ENCODE measurements around the gene PDE3A. TPM values are rescaled to one million over a fixed set of nuclear protein-coding genes. Genes with fewer than 3 reads are reported as not detected.

The PDE3A gene
- total RNA-seq, 2 donors from 2014 or later = 78.3 to 110 TPM

DNA sequence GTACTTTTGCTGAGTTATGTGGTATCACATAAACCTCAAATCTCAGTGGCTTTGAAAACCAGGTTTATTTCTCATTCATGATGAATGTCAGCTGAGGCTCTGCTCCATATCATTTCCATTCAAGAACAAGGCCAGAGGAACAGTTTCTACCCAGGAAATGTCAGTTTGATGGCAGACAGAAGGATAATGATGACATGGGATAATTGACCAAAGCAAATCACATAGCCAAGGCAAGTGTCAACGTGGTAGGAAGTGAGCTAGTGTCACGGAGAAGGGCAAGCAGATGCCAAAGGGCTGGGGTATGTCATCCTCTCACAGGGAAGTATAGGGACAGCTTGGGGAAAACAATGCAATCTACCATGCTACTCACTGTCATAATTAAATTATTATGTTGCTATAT, 12.3 kb upstream of the PDE3A start:
- Histone ChIP-seq H3K27ac (no peak overlapping the region), H3K4me3 (no peak overlapping the region), H3K9me3 (no peaks in the 10 kb centered on the region), H3K4me1 (ENCODE audit: control insufficient read depth in 1 of 2, low read depth in 2 of 2) (peaks cover 8 to 27% of the 10 kb centered on the region in 2 donors), H3K27me3 (replicated peaks; ENCODE audit: insufficient read depth) (no peaks in the 10 kb centered on the region), H3K36me3 (no peaks in the 10 kb centered on the region)
- TF ChIP-seq, protein P1, sequence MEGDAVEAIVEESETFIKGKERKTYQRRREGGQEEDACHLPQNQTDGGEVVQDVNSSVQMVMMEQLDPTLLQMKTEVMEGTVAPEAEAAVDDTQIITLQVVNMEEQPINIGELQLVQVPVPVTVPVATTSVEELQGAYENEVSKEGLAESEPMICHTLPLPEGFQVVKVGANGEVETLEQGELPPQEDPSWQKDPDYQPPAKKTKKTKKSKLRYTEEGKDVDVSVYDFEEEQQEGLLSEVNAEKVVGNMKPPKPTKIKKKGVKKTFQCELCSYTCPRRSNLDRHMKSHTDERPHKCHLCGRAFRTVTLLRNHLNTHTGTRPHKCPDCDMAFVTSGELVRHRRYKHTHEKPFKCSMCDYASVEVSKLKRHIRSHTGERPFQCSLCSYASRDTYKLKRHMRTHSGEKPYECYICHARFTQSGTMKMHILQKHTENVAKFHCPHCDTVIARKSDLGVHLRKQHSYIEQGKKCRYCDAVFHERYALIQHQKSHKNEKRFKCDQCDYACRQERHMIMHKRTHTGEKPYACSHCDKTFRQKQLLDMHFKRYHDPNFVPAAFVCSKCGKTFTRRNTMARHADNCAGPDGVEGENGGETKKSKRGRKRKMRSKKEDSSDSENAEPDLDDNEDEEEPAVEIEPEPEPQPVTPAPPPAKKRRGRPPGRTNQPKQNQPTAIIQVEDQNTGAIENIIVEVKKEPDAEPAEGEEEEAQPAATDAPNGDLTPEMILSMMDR (IDR thresholded peaks at IDR 0.05) = no peak
- DNase-seq (ENCODE audit: low spot score) (no peak), ATAC-seq (ENCODE audit: insufficient number of reproducible peaks, low FRiP score, low read depth) (no peak)

DNA sequence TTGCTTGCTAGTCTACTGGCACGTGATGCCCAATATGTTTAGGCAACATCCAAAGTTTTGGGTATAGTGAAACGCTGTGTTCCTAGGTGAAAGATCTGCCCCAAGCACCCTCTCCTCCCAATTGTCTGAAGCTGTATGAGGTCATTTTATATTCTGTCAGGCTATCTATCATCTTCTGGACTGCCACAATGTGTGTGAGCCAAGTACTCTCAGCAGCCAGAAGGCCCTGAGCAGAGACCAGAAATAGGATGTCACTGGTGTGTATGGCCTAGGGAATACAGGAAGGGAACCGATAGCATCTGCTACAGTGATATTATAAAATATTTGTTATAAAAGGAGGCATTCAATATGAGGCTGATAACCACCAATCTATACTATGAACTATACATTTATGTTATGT, 7.9 kb upstream of the PDE3A start:
- H3K27me3 ChIP-seq (replicated peaks; ENCODE audit: insufficient read depth) = no peaks in the 10 kb centered on the region
- H3K9me3 ChIP-seq = no peaks in the 10 kb centered on the region
- ATAC-seq (ENCODE audit: insufficient number of reproducible peaks, low FRiP score, low read depth) (no peak), DNase-seq (ENCODE audit: low spot score) (no peak)
- H3K27ac ChIP-seq = no peak overlapping the region
- TF ChIP-seq, protein P1 (IDR thresholded peaks at IDR 0.05) = no peak
- H3K36me3 ChIP-seq = no peaks in the 10 kb centered on the region
- H3K4me1 ChIP-seq (ENCODE audit: control insufficient read depth in 1 of 2, low read depth in 2 of 2) = peaks cover 0 to 12% of the 10 kb centered on the region in 2 donors
- H3K4me3 ChIP-seq = no peak overlapping the region

DNA sequence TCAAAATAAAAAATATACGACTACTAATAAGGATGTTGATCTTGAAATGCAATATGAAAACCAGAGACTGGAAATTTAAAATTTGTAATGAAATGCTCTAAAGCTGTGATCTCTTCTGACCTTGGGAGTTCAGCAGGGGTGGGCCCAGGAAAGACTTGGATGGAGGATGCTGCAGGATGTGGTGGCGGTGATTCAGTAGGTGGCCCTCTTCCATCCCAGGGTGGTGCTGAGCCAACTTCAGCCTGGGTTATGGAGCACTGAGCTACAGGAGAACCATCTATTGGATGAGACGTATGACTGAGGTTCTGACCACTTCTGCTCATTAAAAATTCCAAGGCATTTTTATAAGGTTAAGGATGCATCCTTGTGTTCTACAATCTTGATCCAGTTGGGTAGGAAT, 6.9 kb upstream of the PDE3A start:
- TF ChIP-seq, protein P1 (IDR thresholded peaks at IDR 0.05) = no peak
- no peak overlapping the region for H3K4me3 ChIP-seq
- no peaks in the 10 kb centered on the region for H3K36me3 ChIP-seq
- H3K4me1 ChIP-seq (ENCODE audit: control insufficient read depth in 1 of 2, low read depth in 2 of 2) = peaks cover 0 to 12% of the 10 kb centered on the region in 2 donors
- no peak overlapping the region for H3K27ac ChIP-seq
- H3K9me3 ChIP-seq = no peaks in the 10 kb centered on the region
- DNase-seq (ENCODE audit: low spot score) (no peak), ATAC-seq (ENCODE audit: insufficient number of reproducible peaks, low FRiP score, low read depth) (no peak)
- no peaks in the 10 kb centered on the region for H3K27me3 ChIP-seq (replicated peaks; ENCODE audit: insufficient read depth)

DNA sequence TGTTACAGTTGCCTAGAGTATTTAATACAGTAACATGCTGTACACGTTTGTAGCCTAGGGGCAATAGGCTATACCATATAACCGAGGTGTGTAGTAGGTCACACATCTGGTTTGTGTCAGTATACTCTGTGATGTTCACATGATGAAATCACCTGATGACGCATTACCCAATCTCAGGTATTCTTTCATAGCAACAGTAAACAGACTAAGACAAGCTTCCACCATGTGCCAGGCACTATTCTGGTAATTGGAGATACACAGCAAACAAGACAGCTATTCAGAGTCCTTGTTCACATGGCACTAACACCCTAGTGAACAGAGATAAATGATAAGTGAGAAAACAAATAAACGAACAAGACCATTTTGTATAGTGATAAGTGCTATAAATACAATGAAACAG, 3.8 kb upstream of the PDE3A start:
- no peaks in the 10 kb centered on the region for H3K36me3 ChIP-seq
- DNase-seq (ENCODE audit: low spot score) (no peak), ATAC-seq (ENCODE audit: insufficient number of reproducible peaks, low FRiP score, low read depth) (no peak)
- H3K4me1 ChIP-seq (ENCODE audit: control insufficient read depth in 1 of 2, low read depth in 2 of 2) = peaks cover 4 to 9% of the 10 kb centered on the region in 2 donors
- H3K27ac ChIP-seq = no peak overlapping the region
- TF ChIP-seq, protein P1 (IDR thresholded peaks at IDR 0.05) = no peak
- no peaks in the 10 kb centered on the region for H3K27me3 ChIP-seq (replicated peaks; ENCODE audit: insufficient read depth)
- H3K4me3 ChIP-seq = no peak overlapping the region
- no peaks in the 10 kb centered on the region for H3K9me3 ChIP-seq

DNA sequence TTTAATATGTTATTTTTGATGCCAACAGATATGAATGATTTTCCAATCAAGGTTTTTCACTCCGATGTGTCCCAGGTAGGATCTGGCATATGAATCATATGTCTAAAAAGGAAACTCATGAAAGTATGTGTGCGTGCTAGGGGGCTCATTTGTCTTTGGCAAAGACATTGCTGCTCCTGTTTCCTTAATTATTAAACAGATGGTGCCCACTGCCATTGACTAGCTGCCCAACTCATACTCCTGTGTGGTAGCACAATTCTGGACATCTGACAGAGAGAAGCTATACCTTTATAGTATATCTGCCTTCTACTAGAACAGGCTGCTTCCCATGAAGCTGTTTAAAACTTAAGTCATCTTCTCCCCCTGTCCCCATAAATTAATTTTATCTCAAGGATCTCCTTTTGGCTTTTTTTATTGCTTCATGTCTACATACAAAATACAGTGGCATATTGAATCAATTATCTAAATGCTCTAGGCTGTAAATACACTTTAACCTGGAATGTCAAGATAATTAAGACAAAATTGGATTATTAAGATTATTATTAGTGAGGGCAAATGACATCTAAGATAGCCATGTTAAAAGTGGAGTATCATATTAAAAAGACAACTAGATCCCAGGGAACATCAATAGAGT, 1.4 kb upstream of the PDE3A start:
- peak overlapping the region in 1 of 2 donors; percentile 93 for H3K27ac ChIP-seq
- H3K27me3 ChIP-seq (replicated peaks; ENCODE audit: insufficient read depth) = no peaks in the 10 kb centered on the region
- TF ChIP-seq, protein P1 (IDR thresholded peaks at IDR 0.05) = no peak
- no peaks in the 10 kb centered on the region for H3K9me3 ChIP-seq
- DNase-seq (ENCODE audit: low spot score) = no peak
- no peak for ATAC-seq (ENCODE audit: insufficient number of reproducible peaks, low FRiP score, low read depth)
- no peak overlapping the region for H3K4me3 ChIP-seq
- peaks cover 4 to 9% of the 10 kb centered on the region in 2 donors for H3K4me1 ChIP-seq (ENCODE audit: control insufficient read depth in 1 of 2, low read depth in 2 of 2)
- no peaks in the 10 kb centered on the region for H3K36me3 ChIP-seq

All from thoracic aorta (tissue), 2 donors.